Measurements from ENCODE around the gene PSTPIP2. TPM values are rescaled to one million over a fixed set of nuclear protein-coding genes. Genes with fewer than 3 reads are reported as not detected.

The PSTPIP2 gene
- total RNA-seq, 4 donors from 2014 or later = 6.5 to 10.7 (median 8.7) TPM

DNA sequence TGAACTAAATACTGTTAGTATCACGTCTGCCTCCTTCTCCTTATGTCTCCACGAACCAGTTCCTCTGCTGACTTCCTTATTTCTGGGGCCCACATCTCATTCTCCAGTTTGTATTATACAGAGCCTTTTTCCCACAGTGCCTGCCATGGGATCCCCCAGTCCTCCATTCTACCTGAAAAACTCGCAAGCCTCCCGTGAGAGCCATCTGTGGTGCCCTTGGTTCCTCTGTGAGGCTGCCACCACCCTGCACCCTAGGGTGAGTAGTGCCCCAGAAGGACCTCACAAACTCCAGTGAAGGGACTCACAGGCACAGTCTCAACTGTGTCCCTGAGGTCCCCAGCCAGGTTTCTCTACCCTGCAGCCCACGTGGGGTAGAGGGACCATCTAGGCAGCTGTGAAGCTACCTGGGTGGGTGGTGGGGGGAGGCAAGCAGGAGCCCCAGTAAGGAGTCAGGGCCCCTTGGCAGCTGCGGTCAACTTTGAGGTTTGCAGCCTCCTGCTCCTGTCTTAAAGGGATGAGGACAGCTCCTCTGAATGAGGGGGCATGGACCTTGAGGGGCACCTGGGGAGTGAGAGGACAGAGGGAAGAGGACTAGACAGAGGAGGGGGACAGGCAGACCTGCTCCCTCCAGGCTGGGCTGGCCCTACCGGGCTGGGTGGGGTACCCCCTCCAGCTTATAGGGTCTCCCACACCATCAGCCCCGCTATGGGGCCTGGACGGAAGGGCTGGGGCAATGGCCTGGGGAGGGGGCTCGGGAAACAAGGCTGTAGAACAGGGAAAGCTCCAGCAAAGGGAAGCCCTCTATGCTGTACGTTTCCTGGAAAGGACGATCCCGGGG is 1.0 kb downstream of the PSTPIP2 start:
- ATAC-seq = peak; percentile 22
- no peaks in the 10 kb centered on the region for H3K36me3 ChIP-seq
- no peak for TF ChIP-seq EP300 (IDR thresholded peaks at IDR 0.05)
- TF ChIP-seq POLR2AphosphoS5 (IDR thresholded peaks at IDR 0.05) = no peak
- no peak for TF ChIP-seq POLR2A (IDR thresholded peaks at IDR 0.05)
- TF ChIP-seq, protein P1, sequence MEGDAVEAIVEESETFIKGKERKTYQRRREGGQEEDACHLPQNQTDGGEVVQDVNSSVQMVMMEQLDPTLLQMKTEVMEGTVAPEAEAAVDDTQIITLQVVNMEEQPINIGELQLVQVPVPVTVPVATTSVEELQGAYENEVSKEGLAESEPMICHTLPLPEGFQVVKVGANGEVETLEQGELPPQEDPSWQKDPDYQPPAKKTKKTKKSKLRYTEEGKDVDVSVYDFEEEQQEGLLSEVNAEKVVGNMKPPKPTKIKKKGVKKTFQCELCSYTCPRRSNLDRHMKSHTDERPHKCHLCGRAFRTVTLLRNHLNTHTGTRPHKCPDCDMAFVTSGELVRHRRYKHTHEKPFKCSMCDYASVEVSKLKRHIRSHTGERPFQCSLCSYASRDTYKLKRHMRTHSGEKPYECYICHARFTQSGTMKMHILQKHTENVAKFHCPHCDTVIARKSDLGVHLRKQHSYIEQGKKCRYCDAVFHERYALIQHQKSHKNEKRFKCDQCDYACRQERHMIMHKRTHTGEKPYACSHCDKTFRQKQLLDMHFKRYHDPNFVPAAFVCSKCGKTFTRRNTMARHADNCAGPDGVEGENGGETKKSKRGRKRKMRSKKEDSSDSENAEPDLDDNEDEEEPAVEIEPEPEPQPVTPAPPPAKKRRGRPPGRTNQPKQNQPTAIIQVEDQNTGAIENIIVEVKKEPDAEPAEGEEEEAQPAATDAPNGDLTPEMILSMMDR (IDR thresholded peaks at IDR 0.05) = no peak
- peak overlapping the region in 1 of 4 donors; percentile 75 for H3K27ac ChIP-seq
- peaks cover 0 to 38% (median 9%) of the 10 kb centered on the region in 3 donors for H3K4me1 ChIP-seq
- H3K9me3 ChIP-seq = no peaks in the 10 kb centered on the region
- H3K4me3 ChIP-seq = peak overlapping the region; percentile 42 to 88
- WGBS, 2 donors (ENCODE audit: low coverage in 1 of 2) = 53 to 61% methylated on average over 2 to 7 of the region's 13 CpGs
- no peaks in the 10 kb centered on the region for H3K27me3 ChIP-seq

DNA sequence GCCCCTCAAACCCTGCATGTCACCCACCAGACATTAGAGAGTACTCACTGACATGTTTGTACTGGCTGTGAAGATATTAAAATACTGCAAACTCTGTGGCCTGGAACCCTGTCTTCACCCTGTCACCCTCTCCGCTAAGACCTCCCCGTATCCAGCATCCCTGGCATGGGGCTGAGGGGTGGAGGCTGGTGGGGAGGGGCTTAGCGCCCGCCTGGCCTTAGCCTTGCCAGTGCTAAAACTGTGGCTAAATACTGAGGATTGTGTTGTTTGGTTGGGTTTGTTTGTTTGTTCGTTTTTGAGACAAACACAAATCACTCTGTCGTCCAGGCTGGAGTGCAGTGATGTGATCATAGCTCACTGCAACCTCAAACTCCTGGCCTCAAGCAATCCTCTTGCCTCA is 1.8 kb downstream of the PSTPIP2 start:
- Histone ChIP-seq H3K9me3 (no peaks in the 10 kb centered on the region), H3K4me1 (peaks cover 0 to 38% (median 9%) of the 10 kb centered on the region in 3 donors), H3K27ac (no peak overlapping the region), H3K4me3 (no peak overlapping the region), H3K36me3 (no peaks in the 10 kb centered on the region), H3K27me3 (no peaks in the 10 kb centered on the region)
- no peak for ATAC-seq
- WGBS, 2 donors (ENCODE audit: low coverage in 1 of 2) = 76% methylated on average over 2 to 4 of the region's 6 CpGs
- TF ChIP-seq POLR2AphosphoS5 (IDR thresholded peaks at IDR 0.05) (no peak), EP300 (IDR thresholded peaks at IDR 0.05) (no peak), POLR2A (IDR thresholded peaks at IDR 0.05) (no peak)
- TF ChIP-seq, protein P1 (IDR thresholded peaks at IDR 0.05) = no peak

DNA sequence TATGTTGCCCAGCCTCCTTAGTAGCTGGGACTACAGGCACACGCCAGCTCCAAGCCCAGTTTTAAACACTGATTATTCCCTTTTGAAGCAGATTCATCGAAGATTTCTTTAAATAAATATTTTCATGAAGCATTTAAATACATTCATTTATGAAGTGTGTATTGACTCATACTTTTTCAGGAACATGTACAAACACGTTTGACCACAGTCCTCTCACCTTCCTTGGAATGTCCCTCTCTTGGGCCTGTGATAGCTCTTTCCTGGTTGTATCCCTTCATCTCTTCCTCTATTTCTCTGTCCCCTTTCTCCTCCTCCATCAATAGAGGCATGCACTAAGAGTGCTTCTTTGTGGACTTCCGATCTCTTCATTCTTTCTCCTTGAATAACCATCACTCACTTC is 2.5 kb downstream of the PSTPIP2 start:
- no peaks in the 10 kb centered on the region for H3K9me3 ChIP-seq
- no peak overlapping the region for H3K27ac ChIP-seq
- peaks cover 0 to 38% (median 9%) of the 10 kb centered on the region in 3 donors for H3K4me1 ChIP-seq
- H3K4me3 ChIP-seq = no peak overlapping the region
- H3K27me3 ChIP-seq = no peaks in the 10 kb centered on the region
- TF ChIP-seq POLR2A (IDR thresholded peaks at IDR 0.05) (no peak), EP300 (IDR thresholded peaks at IDR 0.05) (no peak), POLR2AphosphoS5 (IDR thresholded peaks at IDR 0.05) (no peak)
- TF ChIP-seq, protein P1 (IDR thresholded peaks at IDR 0.05) = no peak
- no peaks in the 10 kb centered on the region for H3K36me3 ChIP-seq
- no peak for ATAC-seq
- 72 to 74% methylated on average over 4 of the region's 4 CpGs for WGBS, 2 donors (ENCODE audit: low coverage in 1 of 2)

DNA sequence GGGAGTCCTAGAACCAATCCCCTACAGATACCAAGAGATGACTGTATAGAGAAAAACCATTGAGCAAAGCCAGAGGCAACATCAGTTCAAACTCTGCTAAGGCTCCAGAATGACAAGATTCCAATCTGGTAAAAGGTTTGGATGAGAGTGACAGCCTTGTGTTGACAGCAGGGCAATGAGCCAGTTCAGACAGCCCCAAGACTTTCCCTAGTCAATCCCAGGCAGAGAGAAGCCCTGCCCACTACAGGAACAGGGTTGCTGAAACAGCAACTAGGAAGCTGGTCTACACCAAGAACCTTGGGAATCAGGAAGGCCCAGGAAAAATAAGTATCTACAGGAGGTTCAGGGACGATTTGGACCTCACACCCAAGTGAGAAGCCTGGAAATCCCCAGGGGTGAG is 3.3 kb downstream of the PSTPIP2 start:
- no peak overlapping the region for H3K27ac ChIP-seq
- H3K36me3 ChIP-seq = no peaks in the 10 kb centered on the region
- no peaks in the 10 kb centered on the region for H3K9me3 ChIP-seq
- no peak for TF ChIP-seq POLR2AphosphoS5 (IDR thresholded peaks at IDR 0.05)
- no peak for TF ChIP-seq EP300 (IDR thresholded peaks at IDR 0.05)
- TF ChIP-seq, protein P1 (IDR thresholded peaks at IDR 0.05) = no peak
- no peak for TF ChIP-seq POLR2A (IDR thresholded peaks at IDR 0.05)
- no peak overlapping the region for H3K4me3 ChIP-seq
- 20 to 29% methylated on average over 1 of the region's 1 CpG for WGBS, 2 donors (ENCODE audit: low coverage in 1 of 2)
- no peaks in the 10 kb centered on the region for H3K27me3 ChIP-seq
- no peak for ATAC-seq
- H3K4me1 ChIP-seq = peaks cover 0 to 38% (median 9%) of the 10 kb centered on the region in 3 donors

Data from gastroesophageal sphincter (tissue), 4 donors.